ENCODE data around the gene DOK4.

- no peak for TF ChIP-seq CTCF (IDR thresholded peaks at IDR 0.05)
- no peak for TF ChIP-seq REST (IDR thresholded peaks at IDR 0.05; ENCODE audit: insufficient read depth in 1 of 2, low read depth in 2 of 2, low read length in 1 of 2)
- no peak for TF ChIP-seq POLR2AphosphoS5 (IDR thresholded peaks at IDR 0.05; ENCODE audit: low read depth, low read length)
- TF ChIP-seq TCF7L2 (IDR thresholded peaks at IDR 0.05; ENCODE audit: low read depth, low read length): no peak
Measured at GRCh38 chr16:57452021-57452420, 34.3 kb downstream of the DOK4 start.

Measured in Panc1 (cell line).